GM04503 (cell line): ENCODE measurements around the gene PLCG2.
"Not testable (repeated sequence)": the region's sequence is repeated elsewhere in the genome, so short reads cannot be mapped to it uniquely, and the experiment has no call there.

Experiments used
- DNase-seq: peaks from one replicate; pipeline ENCODE4 v3.0.0-alpha.2; 2012; ENCODE audit warnings: low read depth

The PLCG2 gene

DNA sequence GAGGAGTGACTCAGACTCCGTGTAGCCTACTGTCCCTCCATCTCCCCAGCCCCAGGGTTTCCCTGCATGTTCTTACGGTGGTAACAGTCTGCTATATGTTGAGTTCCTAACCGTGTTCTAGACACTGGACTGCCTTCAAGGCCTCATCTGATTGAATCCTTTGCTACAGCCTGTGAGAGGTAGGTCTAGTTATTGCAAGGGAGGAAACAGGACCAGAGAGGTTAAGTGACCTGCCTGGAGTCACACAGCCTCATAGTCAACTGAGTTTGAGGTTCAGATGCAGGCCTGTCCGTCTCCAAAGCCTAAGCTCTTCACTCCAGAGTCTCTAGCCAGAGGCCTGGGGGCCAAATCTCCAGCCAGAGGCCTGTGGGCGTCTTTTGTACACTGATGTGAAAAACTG lies 134.1 kb downstream of the PLCG2 start:
- no peak for DNase-seq

GRCh38 chr16:81917375-81917774 lies 138.3 kb downstream of the PLCG2 start:
- DNase-seq: no peak

DNA sequence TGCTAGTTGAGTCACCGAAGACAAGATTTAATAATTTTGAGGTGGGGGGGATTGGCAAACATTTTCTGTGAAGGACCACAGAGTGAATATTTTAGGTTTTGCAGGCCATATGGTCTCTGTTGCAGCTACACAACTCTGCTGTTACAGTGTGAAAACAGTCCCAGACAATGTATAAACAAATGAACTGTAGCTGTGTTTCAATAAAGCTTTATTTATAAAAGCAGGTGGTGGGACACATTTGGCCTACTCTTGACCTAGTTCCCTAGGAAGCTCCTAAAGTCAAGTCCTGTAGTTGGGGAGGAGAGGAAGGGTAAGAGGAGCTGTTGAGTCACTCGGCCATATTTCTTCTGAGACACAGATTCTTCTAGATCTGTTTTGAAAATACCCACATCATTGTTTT lies 139.8 kb downstream of the PLCG2 start:
- no peak for DNase-seq

DNA sequence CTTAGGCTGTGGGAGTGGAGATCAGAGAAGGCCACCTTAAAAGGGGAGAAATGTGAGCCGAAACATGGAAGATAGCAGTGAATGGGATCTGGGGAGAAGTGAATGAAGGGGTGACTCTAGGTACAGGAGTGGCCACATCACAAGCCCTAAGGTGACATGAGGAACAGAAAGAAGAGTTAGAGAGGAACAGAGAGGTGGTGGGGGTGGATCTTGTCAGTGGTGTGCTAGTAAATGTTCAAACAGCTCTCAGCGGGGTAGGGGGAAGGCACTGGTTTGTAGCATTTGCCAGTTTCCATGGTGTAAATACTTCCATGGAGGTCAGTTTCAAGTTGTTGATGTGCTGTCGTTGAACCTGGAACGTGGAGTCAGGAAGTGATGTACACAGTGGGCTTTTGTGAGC lies 141.4 kb downstream of the PLCG2 start:
- DNase-seq: no peak

DNA sequence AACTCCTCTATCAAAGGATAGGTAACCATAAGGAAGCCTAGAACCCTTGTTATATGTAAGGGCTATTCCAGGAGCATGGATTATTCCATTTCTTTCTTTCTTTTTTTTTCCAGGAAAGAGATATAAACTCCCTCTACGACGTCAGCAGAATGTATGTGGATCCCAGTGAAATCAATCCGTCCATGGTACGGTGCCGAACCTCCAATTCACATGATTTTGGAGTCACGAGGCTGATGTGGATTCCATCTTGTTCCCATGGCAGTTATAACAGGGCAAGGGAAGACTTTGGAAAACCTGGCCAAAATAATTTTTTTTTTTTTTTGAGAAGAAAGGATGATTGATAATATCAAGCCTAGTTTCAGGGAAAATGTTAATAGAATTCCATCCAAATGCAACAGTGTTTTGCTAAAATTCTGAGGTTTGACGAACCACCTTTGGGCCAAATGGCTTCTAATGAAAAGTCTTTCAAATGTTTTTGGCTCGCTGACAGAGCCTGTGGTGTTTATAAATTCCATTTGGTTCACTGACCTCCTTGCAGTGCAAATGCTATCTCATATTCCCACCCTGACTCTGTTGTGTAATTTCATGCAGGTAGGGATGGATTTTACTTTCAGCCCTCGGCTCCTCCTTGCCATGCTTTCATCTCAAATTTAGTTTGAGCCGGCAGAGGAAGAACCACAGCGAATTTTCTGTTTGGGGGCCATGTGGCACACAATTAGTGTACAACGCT lies 142.2 kb downstream of the PLCG2 start:
- DNase-seq: no peak

GRCh38 chr16:81921843-81922584 lies 142.9 kb downstream of the PLCG2 start:
- no peak for DNase-seq

GRCh38 chr16:81923296-81923695 lies 144.2 kb downstream of the PLCG2 start:
- no peak for DNase-seq

GRCh38 chr16:81925016-81925415 lies 145.9 kb downstream of the PLCG2 start:
- no peak for DNase-seq

- DNase-seq: no peak
These were observed 146.9 kb downstream of the PLCG2 start for GRCh38 chr16:81926036-81926435.

DNA sequence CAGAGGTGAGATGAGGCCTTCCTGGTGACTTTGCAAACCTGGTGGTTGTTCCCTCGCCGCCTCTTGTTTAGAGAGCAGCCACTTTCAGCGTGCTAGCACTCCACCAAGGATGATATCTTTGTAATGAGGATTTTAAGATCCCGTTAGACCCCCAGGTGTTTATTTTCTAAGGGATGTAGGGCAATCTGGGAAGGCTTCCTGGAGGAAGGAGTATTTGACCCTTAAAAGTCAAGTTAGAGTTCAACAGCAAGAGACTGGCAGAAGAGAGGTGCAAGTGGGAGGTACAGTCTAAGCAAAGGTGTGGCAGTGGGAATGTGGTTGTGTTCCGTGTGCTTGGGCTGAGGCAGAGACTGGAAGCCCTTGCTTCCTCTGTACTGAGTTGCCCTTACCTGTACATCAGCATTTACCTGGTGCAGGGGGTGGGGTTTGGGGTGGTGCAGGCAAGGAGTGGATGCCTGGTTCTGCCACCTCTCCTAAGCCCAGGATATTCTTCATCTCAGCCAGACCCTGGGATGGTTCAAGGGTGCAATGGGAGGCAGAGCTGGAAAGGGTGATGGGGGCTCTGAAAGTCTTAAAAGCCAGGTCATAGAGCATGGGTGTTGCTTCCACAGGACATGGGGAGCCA lies 148.6 kb downstream of the PLCG2 start:
- no peak for DNase-seq

DNA sequence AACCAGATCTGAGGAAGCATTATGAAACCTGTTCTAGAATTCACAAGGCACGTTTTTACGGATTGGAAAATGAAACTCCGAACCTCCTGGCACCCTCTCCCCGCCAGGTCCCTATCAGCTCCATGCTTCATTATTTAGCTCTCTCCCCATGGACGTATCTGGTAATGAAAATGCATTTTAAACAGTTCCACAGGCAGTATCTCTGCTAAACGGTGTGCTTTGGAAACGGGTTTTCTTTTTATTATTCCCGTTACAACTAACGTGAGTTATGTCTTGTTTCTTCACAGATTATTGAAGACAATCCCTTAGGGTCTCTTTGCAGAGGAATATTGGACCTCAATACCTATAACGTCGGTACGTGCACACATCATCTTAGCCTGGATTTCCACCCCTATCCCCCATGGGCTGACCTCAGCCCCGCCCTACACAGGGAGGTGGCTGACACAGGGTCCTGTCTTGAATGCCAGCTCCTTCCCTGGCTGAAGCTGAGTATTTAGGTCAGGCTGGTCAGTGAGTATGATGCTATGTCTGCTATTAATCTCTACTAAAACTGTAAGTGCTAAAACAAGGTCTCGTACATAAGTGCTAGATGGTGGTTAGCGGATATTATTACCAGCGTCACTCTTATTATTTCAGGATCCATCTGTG lies 149.3 kb downstream of the PLCG2 start:
- no peak for DNase-seq

DNA sequence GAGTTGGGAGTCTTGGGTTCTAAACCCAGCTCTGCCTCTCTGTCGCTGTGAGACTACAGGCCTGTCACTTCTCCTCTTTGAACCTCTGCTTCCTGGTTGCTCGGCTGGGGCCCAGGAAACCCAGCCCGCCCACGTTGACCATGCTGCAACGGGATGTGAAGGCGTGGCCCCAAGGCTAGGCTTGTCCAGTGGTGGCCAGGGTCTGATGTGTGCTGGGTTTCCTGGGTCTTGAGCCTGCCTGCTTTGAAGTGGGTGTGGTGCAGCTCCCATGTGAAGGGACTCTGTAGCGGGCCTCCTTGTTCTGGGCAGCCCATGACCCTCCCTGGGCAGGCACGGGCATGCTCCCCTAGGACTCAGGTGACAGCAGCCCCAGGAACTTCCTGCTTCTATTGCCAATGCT lies 149.9 kb downstream of the PLCG2 start:
- DNase-seq: no peak

GRCh38 chr16:81929841-81930240 lies 150.8 kb downstream of the PLCG2 start:
- DNase-seq: no peak

DNA sequence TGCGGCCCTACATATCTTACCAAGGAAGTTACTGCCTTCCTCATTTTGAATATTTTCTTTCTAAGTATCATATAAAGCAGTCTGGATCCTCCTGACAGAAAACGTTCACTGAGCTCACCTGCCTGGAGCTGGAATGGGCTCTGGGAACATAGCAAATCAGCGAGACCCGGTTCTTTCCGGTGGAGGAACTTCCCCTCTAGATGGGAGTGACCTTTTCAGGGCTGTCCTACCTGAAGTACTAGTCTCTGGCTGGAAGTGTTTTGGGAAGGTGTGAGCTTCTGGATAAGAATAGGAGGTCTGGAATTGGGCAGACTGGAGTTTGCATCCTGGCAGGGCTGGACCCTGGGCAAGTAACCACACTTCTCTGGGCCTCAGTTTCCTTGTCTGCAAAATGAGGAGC lies 152.8 kb downstream of the PLCG2 start:
- DNase-seq: no peak

DNA sequence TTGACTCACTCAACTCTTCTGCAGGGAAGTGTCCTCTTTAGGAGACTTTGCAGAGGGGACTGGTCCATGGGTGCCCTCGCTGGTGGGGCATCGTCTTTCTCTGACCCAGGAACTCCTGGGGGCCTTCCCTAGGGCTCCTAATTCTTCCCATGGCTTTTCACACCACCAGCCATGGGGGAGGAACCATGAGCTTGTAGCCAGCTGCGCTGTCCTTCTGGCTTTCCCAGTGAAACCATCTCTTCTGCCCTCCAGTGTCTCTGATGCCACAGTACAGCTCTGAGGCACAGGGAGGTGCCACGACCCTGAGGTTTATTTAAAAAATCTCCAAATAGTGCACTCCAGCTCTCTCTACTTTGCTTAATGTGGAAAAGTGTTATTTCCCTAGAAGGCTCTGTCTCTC lies 153.6 kb downstream of the PLCG2 start:
- DNase-seq: no peak

GRCh38 chr16:81933361-81933760 lies 154.3 kb downstream of the PLCG2 start:
- DNase-seq: no peak

GRCh38 chr16:81934711-81935110 lies 155.6 kb downstream of the PLCG2 start:
- DNase-seq: not testable (repeated sequence)

- DNase-seq: no peak
These were observed 157.3 kb downstream of the PLCG2 start for GRCh38 chr16:81936209-81937000.

- DNase-seq: no peak
These were observed 158.4 kb downstream of the PLCG2 start for GRCh38 chr16:81937305-81938038.

GRCh38 chr16:81938326-81939163 lies 159.5 kb downstream of the PLCG2 start:
- no peak for DNase-seq
